Fibroblast of gingiva (primary cell): ENCODE measurements around the gene C22orf39.
"Not testable (repeated sequence)": the region's sequence is repeated elsewhere in the genome, so short reads cannot be mapped to it uniquely, and the experiment has no call there.

Experiments
- DNase-seq: peaks from one replicate; pipeline ENCODE4 v3.0.0-alpha.2; 2011; ENCODE audit warnings: low read depth

Gene C22orf39

DNA sequence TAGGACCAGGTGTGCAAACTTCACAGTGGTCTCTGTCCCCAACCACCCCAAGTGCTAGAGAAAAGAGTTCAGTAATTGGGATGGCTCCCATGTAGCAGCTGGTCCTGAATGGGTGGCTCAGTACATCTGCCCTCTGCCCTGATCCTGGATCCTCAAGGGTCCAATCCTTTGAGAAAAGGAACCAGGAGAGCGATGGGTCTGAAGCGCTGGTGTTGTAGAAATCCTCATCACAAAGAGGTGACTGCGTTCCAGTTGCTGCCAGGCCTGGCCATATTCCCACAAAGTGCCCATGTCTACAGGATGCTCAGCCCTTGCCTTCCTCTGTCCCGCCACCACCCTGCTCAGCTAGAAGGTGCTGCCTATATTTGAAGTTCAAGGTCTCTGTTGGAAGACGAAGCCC lies 6.2 kb upstream of the C22orf39 start:
- no peak for DNase-seq

DNA sequence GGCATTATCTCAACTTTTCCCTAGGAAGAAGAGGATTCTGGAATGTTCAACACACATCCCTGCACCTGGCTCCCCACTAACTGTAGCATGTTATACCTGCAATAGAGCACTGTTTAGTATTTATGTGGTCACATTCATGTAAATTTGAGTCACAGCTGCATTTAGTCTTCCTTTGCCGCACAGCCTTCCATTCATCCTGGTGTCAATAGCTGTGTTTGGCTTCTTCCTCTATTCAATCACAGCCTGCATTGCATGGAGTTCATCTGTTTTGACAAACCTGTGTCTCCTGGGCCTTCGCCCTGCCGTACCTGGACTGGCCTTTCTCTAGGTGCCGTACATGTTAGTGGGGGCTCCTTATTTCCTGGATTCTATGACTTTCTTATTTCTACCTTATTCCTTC lies 4.1 kb upstream of the C22orf39 start:
- DNase-seq: no peak

DNA sequence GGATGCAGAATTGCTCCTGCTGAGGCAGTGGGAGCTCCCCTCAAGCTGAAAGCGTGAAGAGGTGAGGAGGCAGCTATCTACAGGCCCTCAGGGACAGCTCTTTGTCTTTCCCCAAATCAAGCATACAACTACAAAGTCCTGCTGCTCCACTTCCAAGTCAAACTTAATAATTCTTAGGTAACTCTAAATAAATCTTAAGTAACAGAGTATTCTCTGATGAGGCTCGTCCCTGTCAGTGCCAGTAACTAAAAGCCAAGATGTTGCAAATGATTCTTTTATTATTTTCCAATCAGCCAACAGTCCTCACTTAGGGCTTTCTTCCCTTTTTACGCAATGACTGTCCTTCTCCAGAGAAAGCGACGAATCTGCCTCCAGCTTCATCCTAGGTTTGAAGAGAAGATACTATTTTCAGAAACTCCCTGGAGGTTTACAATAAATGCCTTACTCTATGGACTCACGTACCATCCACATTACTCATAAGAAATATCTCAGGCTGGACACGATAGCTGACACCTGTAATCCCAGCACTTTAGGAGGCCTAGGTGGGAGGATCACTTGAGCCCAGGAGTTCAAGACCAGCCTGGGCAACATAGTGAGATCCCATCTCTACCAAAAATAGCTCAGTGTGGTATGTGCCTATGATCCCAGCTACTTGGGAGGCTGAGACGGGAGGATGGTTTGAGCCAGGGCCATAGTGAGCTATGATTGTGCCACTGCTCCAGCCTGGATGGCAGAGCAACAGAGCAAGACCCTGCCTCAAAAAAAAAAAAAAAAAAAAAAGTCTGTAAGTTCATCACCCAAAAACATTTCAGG lies 3.1 kb upstream of the C22orf39 start:
- DNase-seq: no peak

DNA sequence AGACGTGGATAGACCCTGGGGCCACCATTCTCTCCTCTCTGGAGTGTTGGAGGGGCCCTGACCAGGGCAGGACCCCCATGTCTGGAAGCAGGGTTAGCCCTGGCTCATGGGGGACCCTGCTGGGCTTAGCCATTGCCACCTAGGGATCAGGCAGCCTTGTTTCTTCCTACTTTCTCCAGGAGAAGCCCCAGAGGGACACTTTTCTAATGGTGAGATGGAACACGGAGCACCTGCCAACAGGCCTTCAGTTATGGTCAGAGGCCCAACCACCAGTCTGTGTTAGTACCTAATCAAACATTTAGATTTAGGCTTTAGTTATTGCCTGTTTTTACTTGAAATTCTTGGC lies 1.9 kb upstream of the C22orf39 start:
- DNase-seq: no peak

DNA sequence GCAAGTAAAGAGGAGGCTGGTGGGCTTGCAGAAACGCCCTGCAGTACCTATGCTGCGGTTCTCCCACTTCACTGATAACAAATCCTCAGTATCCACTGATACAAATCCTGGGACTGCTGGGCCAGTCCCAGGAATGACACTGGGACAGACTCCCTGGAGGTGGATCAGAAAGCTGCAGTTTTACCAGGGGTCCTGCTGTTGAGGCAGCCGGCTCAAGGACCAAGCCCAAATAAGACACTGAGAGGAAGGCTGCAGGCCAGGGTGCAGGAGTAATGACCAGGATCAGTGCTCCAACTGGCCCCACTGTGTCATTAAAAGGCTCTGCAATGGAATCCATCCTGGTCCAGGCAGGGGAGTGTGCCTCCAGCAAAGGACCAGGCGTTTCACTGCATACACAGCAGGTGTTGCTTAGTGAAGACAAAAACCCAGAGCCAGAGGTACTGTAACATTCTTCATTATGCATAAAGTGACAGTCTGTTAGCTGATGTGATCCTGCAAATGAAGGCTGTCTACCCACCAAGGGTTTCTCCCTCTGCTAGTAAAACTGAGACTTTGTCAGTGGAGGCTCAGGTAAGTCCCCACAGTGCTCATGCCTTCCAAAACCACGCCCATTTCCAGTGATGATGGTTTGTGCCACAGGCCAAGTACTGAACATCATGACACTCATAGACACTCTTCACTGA lies 1.4 kb upstream of the C22orf39 start:
- no peak for DNase-seq

DNA sequence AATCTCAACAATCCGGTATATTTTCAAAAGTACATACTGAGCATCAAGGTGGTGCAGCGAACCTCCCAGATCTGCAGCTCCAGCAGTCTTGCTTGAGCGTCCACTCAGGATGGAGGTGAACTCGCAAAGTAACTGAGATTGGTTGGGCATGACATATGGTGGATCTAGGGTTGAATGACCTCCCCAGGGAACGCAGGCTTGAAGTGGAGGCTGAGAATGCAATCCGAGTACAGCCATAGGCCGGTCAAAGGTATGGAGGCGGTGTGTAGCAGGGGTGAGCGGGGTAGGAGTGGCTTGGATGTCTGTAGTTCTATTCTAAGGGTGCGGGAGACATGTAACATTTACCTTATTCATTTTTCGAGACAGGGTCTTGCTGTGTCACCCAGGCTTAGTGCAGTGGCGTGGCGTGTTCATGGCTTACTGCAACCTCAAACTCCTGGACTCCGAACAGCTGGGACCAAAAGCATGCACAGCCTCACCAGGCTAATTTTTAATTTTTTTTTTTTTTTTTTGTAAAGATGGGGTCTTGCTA lies 631 bp upstream of the C22orf39 start:
- DNase-seq: peak; percentile 80

DNA sequence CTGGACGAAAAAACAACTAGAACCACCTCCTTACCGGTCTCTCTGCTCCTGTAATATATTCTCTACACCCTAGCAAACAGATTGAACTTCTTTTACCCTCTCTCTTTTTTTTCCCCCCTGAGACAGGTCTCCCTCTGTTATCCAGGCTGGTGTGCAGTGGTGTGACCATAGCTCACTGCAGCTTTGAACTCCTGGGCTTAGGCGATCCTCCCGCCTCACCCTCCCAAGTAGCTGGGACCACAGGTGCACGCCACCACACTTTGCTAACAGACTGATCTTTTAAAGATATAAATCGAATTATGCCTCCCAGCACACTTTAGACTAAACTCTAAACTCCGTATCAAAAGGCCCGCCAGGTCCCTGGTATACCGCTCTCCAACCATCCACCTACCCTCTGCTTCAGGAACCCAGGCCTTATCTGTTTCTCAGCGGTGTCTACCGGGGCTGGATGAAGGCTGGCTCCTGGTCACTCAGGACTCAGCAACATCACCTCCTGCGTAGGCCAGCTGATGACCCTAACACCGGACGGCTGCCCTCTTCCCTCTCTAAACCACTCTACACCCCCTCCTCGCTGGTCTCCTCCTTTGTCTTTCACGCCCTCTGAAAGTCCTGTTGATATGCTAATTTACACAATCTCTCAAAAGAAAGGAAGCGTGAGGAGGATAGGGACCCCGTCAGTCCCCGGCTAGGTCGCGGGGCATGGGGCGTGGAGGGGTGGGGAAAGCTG lies 745 bp downstream of the C22orf39 start:
- no peak for DNase-seq

DNA sequence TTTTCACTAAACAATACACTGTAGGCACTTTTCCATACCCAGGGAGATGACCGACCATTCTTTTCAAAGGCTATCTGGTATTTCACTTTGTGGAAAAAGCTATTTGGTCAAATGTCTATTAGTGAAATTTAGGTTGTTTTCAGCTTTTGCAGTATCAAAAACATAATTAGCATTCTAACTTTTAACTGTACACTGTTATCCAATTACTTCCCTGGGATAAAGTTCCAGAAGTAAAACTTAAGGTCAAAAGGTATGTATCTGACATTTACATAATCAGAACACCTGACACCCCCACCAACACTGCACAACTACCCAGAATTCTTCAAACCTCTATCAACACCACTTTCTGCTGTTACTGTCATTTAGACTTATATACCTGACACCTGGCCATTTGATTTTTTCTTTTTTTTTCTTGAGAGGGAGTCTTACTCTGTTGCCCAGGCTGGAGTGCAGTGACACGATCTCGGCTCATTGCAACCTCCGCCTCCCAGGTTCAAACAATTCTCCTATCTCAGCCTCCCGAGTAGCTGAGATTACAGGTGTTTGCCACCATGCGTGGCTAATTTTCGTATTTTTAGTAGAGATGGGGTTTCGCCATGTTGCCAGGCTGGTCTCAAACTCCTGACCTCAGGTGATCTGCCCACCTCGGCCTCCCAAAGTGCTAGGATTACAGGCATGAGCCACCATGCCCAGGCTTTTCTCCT lies 2.1 kb downstream of the C22orf39 start:
- DNase-seq: not testable (repeated sequence)

DNA sequence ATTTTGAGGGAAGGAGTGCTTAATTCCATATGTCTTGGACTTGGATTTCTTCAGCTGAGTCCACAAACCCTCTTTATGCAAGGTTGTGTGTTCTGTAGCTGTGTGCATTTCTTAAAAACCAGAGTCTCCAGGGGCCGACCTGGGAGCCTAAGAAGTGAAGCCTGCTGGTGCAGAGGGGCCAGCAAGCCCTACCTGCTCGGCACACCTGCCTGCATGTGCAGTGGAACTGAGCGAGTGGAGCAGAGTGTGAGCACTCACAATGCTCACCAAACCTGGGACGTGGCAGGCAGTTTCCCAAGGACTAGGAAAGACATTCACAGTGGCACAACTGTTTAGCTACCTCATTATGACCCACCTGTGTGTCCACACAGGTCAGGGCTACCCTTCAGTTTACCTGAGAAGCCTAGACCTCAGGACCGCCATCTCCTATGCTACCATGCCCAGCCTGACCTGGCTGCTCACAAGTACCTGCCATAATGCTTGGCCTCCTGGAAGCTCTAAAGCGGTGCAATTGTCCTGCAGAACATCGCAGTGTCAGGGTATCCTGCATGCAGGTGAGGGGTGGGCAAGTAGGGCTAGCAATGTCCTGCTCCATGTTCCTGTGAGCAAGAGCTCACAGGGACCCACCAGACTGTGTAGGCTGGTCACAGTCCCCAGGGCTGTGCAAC lies 3.8 kb downstream of the C22orf39 start:
- DNase-seq: no peak

DNA sequence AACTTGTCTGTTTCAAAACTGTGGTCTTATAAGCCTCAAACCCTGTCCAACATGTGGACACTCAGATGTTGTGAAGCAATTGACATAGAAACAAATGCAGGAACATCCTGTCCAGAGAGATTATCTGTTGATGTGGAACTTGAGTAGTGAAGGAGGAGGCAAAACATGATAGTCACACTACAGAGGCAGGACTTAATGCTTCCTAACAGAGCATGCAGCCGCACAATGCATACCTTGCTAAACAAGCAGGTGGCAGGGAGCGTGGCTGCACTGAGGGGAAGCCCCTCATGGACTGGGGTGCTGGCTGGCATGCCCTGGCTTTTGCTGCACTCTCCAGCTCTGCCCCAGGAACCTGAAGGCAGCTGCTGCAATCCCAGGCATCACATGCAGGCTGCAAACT lies 5.3 kb downstream of the C22orf39 start:
- DNase-seq: no peak

DNA sequence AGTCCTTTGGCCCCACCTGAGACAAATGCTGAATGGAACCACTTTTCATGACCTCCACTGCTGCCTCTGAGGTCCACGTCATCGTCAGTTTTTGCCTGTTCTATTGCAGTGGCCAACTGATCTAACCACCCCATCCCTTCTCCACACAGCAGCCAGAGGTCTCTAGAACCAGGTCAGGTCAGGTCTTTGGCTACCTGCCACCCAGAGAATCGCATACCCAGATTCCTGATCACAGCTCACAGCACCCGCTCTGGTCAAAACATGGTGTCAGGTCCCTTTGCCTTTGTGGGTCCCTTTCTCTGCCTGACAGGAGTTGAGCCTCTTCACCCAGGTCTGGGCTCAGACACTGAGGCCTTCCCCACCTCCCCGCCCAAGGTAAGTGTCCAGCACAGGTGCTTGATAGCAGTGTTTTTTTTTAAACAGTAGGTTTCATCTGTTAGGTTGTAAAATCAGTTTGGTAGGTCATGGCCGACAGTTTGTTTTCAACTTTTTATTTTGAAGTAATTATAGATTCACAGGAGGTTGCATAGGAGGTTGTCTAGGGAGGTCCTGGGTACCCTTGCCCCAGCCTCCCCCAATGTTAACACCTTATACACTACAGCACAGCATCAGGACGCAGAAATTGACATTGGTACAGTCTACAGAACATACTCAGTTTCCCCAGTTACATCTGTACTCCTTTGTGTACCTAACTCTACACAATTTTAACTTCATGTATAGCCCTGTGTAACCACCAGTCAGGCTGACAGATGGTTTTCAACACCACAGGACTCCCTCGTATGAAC lies 6.9 kb downstream of the C22orf39 start:
- no peak for DNase-seq

DNA sequence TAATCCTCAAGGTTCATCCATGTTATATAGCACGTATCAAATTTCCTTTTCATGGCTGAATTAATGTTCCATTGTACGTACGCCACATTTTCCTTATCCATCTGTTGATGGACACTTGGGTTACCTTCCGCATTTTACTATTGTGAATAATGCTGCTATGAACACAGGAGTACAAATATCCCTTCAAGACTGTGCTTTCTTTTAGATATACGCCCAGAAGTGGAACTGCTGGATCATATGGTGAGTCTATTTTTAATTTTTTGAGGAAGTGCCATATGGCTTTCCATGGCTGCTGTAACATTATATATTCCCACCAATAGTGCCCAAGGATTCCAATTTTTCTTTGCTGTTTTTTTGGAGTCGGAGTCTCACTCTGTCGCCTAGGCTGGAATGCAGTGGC lies 9.2 kb downstream of the C22orf39 start:
- no peak for DNase-seq

DNA sequence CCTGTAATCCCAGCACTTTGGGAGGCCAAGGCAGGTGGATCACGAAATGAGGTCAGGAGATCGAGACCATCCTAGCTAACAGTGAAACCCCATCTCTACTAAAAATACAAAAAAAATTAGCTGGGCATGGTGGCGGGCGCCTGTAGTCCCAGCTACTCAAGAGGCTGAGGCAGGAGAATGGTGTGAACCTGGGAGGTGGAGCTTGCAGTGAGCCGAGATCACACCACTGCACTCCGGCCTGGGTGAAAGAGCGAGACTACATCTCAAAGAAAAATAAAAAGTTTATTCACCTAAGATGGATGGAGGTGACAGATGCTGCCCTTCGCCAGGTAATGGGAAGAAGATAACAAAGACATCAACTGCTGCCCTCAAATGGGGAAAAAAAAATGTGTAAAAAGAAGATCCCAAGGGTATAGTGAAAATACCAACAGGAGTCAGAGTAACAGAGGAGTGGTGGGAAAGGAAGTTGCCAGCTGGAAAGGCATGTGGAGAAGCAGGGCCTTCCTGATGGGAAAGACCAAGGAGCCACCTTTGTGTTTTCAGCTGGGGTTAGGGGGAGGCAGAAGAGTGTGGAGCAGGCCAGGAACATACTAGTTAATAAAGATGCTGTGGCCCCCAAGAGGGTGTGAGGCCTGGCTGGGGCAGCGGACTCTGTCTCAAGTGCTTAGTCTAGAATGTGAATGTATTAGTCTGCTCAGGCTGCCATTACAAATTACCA lies 10.9 kb downstream of the C22orf39 start:
- not testable (repeated sequence) for DNase-seq

DNA sequence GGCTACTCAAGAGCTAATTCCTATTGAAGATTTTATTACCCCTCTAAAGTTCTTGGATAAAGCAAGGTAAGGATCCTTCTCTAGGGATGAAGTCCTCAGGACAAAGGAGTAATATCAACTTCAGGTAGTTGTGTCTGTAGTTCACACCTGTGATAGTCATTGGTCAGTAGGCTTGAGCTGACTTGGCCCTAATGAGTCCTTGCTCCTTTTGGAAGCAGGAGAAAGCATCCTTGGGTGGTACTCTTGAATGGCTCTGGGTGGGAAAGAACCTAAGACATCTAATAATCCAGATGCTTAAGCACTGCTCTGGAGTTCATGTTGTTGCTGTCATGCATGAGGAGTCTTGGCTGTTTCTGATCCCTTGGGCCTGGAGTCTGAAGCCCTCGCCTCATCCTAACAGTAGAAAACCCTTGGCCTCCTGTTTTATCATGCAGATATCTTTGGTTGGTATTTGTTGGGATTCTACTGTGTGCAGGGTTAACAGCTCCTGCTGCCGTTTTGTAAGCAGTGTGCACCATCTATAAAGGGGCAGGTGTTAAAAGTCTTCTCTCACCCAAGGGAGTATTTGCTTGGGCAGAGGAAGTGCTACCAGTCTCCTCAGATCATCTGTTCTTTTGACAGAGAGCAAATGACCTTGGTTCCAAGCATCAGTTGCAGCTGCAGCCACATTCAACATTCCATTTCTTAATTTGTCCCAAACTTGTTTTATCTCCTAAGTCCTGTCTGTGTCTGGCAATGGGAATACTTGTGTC lies 12.5 kb downstream of the C22orf39 start:
- DNase-seq: no peak

DNA sequence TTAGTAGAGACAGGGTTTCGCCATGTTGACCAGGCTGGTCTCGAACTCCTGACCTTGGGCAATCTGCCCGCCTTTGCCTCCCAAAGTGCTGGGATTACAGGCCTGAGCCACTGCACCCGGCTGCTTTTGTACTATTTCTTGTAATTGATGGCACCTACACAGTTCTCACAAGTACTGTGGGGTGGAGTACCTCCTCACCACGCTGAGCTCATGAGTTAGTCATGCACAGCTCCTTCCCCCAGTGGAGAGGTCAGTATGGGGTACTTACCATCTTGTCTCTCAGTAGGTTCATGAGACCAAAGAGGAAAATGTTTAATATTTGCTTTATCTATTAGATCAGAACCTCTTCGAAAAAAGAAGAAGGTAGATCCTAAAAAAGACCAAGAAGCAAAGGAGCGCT lies 13.1 kb downstream of the C22orf39 start:
- no peak for DNase-seq

DNA sequence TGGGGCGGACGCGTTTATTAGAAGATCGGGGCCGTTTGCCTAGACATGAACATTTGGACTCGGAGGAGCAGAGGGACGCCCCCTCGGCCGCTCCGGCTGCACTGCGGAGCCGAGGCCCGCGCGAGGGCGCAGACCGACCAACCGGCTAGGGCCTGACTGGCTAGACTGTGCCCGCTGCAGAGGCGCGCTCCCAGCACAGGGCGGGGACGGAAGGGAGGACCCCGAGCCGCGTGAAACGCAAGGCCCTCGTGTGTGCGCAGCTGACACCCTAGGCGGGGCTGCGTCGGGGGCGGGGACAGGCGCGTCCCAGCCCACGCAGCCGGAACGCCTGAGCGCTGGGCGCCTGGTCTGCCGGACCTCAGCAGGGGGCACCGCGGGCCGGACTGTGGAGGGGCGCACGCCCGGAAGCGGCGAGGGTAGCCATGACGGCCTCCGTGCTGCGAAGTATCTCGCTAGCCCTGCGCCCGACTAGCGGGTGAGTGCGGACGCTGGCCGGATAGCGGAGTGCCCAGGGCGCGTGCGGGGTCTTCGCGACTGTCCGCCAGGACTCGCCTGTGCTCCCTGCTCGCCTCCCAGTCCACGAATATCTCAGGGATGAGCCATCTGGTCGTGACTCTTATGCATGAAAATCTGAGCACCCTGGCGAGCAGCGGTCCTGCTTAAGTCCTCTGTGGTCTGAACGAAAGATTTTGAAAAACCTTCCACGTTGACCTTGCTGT lies 15.2 kb downstream of the C22orf39 start, which contains the start of gene MRPL40:
Gene MRPL40 (plus strand): TSS at position 413 of the 719 bp plus-strand sequence. CDS start 10 bp downstream, at position 423.
- DNase-seq: peak; percentile 95

DNA sequence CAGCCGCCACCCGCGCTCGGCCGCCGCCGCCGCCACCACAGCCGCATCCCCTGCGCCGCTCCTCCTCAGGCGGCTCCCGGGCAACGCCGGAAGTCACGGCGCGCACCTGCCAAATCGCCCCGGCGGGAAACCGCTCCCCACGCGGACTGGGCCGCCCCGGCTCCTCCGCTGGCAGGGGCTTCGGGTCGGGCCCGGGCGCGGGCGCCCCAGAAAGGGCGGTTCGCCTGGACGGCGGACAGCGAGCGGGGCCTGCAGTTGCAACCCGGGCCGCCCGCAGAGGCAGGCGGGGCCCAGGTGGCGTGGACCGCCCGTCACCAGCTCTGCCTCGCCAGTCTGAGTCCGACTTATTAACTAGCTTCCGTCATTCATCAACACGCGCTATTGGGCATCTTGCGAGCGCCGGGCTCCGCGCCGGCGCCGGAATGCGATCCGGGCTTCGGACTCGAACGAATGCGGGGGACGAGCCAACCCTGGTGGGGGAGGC lies 15.8 kb downstream of the C22orf39 start, which contains the start of gene HIRA:
Gene HIRA (minus strand): TSS at position 85 of the 484 bp plus-strand sequence. CDS start 257 bp downstream, outside the sequence.
- peak; percentile 72 for DNase-seq

DNA sequence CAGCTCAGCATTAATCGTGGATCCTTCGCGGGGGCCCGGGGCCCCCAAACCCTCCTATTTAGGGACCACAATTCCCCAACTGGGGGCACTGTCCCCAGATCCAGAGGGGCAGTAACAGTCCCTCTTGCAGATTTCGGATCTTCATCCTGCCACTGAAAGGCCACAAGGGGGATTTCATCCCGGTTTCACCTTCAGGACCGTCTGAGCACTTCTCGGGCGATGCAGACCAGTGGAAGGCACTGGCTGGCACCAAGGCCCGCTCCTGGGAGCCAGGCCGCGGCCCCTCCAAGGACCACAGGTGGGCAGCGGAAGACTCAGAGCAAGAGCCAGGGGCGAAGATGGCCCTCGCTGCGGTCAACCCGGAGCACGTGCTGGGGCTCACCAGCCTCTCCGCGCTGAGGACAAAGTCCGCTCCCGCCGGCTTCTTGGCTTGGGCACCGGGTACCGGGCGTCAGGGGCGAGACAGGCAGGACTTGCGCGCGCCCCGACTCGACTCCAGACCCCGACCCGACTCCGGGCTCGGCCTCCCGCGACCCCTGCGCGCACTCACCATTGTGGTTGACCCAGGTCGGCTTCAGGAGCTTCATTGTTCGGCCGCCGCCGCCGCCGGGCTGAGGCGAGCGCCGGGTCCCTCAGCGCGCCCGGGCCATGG lies 16.5 kb downstream of the C22orf39 start:
- DNase-seq: peak; percentile 21
